B cell (primary cell): ENCODE results near the gene PTN.

ENCODE experiments used
- CTCF ChIP-seq: fragments of 200-600 bp; IDR thresholded peaks from one replicate; pipeline ENCODE4 v1.8.0; 2022; ENCODE audit warnings: antibody characterized with exemption, mild to moderate bottlenecking
- EZH2 ChIP-seq: IDR thresholded peaks from 2 replicates; pipeline ENCODE4 v1.6.1; 2012; ENCODE audit warnings: borderline replicate concordance, low read depth, mild to moderate bottlenecking, moderate library complexity, low read length; ENCODE audit not compliant: insufficient read depth, poor library complexity, severe bottlenecking

- TF ChIP-seq CTCF (no peak), EZH2 (no peak)
Observed at GRCh38 chr7:137209151-137209817, 134.2 kb downstream of the PTN start.
